Measurements from ENCODE around the gene CTSO. TPM values are rescaled to one million over a fixed set of nuclear protein-coding genes. Genes with fewer than 3 reads are reported as not detected.
"Not testable (repeated sequence)": the region's sequence is repeated elsewhere in the genome, so short reads cannot be mapped to it uniquely, and the experiment has no call there.

CTSO gene
- total RNA-seq, 1 experiment from 2014 or later: 5.0 TPM

DNA sequence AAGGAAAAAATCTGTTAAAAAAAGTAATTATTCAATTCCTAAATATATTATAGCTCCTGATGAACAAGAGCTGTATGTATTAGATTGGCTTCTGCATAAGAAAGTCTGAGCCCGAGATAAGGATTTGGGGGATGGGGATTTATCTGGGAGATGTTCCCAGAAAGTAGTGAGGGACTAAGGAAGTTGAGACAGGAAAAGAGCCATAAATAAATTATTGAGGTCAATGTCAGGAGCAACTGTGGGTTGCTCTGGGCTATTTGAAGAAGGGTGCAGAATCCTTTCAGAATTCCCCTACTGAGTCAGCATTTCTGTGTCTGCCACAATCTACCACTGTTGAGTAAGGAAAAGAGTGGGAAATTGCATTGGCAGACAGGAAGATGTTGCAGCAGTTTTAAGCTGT, 53.3 kb downstream of the CTSO start:
- intact Hi-C loops (cut with micrococcal nuclease; ENCODE audit: unreplicated experiment): no loop called here
- Histone ChIP-seq H3K4me3 (no peak overlapping the region), H3F3A (ENCODE audit: insufficient read depth, low read depth) (no peaks in the 10 kb centered on the region), H3K27me3 (ENCODE audit: insufficient read depth, low read depth) (no peaks in the 10 kb centered on the region), H2AFZ (no peak overlapping the region), H4K20me1 (ENCODE audit: insufficient read depth) (no peaks in the 10 kb centered on the region), H3K36me3 (ENCODE audit: low read depth) (no peaks in the 10 kb centered on the region), H3K9me2 (ENCODE audit: insufficient read depth) (no peaks in the 10 kb centered on the region), H3K27ac (no peak overlapping the region), H3K4me2 (no peak overlapping the region), H3K4me1 (replicated peaks; ENCODE audit: insufficient read depth) (no peaks in the 10 kb centered on the region), H3K79me2 (ENCODE audit: low read depth) (no peaks in the 10 kb centered on the region), H3K9me3 (ENCODE audit: insufficient read depth, low read depth) (no peaks in the 10 kb centered on the region)
- POLR2A ChIA-PET (ENCODE audit: unreplicated experiment): interaction anchor here (0.7 kb wide), 1 partner anchor 162 kb away, joined by 3 read pairs; no protein-coding TSS in a partner anchor
- no TSS peak for BruUV-seq (replicated peaks)
- DNase-seq: no peak
- CTCF ChIA-PET: no interaction called here
- TF ChIP-seq, protein P1, sequence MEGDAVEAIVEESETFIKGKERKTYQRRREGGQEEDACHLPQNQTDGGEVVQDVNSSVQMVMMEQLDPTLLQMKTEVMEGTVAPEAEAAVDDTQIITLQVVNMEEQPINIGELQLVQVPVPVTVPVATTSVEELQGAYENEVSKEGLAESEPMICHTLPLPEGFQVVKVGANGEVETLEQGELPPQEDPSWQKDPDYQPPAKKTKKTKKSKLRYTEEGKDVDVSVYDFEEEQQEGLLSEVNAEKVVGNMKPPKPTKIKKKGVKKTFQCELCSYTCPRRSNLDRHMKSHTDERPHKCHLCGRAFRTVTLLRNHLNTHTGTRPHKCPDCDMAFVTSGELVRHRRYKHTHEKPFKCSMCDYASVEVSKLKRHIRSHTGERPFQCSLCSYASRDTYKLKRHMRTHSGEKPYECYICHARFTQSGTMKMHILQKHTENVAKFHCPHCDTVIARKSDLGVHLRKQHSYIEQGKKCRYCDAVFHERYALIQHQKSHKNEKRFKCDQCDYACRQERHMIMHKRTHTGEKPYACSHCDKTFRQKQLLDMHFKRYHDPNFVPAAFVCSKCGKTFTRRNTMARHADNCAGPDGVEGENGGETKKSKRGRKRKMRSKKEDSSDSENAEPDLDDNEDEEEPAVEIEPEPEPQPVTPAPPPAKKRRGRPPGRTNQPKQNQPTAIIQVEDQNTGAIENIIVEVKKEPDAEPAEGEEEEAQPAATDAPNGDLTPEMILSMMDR (conservative IDR thresholded peaks at IDR 0.05): no peak
- no peak for TF ChIP-seq EZH2 (IDR thresholded peaks at IDR 0.05; ENCODE audit: low read depth)

DNA sequence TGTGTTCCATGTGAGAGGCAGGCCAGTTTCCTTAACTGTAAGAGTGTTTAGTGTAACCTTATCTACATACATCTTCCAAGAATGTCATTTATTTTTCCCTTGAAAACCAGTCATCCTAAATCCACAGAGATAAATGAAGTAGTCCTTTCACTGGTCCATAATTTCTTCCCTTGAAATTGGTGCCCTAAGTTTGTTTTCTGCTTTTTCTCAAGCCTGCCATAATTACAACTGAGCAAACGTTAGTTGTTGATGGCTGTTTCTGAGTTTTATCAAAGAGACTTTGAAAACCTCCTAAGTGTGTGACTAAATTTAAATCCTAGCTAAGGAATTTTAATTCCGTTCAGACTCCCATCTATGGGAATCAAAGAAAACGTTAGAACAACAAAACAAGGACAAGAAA, 53.8 kb downstream of the CTSO start:
- Histone ChIP-seq H3F3A (ENCODE audit: insufficient read depth, low read depth) (no peaks in the 10 kb centered on the region), H3K9me3 (ENCODE audit: insufficient read depth, low read depth) (no peaks in the 10 kb centered on the region), H4K20me1 (ENCODE audit: insufficient read depth) (no peaks in the 10 kb centered on the region), H3K4me3 (no peak overlapping the region), H3K4me1 (replicated peaks; ENCODE audit: insufficient read depth) (no peaks in the 10 kb centered on the region), H3K36me3 (ENCODE audit: low read depth) (no peaks in the 10 kb centered on the region), H3K4me2 (no peak overlapping the region), H2AFZ (no peak overlapping the region), H3K9me2 (ENCODE audit: insufficient read depth) (no peaks in the 10 kb centered on the region), H3K27ac (no peak overlapping the region), H3K79me2 (ENCODE audit: low read depth) (no peaks in the 10 kb centered on the region), H3K27me3 (ENCODE audit: insufficient read depth, low read depth) (no peaks in the 10 kb centered on the region)
- CTCF ChIA-PET: no interaction called here
- POLR2A ChIA-PET (ENCODE audit: unreplicated experiment): interaction anchor here (0.7 kb wide), 1 partner anchor 162 kb away, joined by 3 read pairs; no protein-coding TSS in a partner anchor
- intact Hi-C loops (cut with micrococcal nuclease; ENCODE audit: unreplicated experiment): no loop called here
- TF ChIP-seq EZH2 (IDR thresholded peaks at IDR 0.05; ENCODE audit: low read depth): no peak
- TF ChIP-seq, protein P1 (conservative IDR thresholded peaks at IDR 0.05): no peak
- DNase-seq: no peak
- no TSS peak for BruUV-seq (replicated peaks)

DNA sequence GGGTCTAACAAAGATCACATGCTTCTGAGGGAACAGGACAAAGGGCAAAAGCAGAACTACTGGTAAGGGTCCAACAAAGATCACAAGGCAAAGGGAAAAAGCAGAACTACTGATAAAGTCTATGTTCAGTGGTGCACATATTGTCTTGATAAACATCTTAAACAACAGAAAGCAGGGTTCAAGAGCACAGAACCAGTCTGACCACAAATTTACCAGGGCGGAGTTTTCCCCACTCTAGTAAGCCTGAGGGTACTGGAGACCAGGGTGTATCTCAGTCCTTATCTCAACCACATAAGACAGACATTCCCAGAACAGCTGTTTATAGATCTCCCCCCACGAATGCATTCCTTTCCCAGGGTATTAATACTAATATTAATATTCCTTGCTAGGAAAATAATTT, 55.3 kb downstream of the CTSO start:
- H3K27ac ChIP-seq; DNase-seq; H3K9me3 ChIP-seq (ENCODE audit: insufficient read depth, low read depth); H3K79me2 ChIP-seq (ENCODE audit: low read depth); H4K20me1 ChIP-seq (ENCODE audit: insufficient read depth); H3F3A ChIP-seq (ENCODE audit: insufficient read depth, low read depth); BruUV-seq (replicated peaks); CTCF ChIA-PET; H3K36me3 ChIP-seq (ENCODE audit: low read depth); intact Hi-C loops (cut with micrococcal nuclease; ENCODE audit: unreplicated experiment); H3K4me1 ChIP-seq (replicated peaks; ENCODE audit: insufficient read depth); H3K4me2 ChIP-seq; H3K9me2 ChIP-seq (ENCODE audit: insufficient read depth); POLR2A ChIA-PET (ENCODE audit: unreplicated experiment); H3K27me3 ChIP-seq (ENCODE audit: insufficient read depth, low read depth); H3K4me3 ChIP-seq; H2AFZ ChIP-seq: not testable (repeated sequence)

DNA sequence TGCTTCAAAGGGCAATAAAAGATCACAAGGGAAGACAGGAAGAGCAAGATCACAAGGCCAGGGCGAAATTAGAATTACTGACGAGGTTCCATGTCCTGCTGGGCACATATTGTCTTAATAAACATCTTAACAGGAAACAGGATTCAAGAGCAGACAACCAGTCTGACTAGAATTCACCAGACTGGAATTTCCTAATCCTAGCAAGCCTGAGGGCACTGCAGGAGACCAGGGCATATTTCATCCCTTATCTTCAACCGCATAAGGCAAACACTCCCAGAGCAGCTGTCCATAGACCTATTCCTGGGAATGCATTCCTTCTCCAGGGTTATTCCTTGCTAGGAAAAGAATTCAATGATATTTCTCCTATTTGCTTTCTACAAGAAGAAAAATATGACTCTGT, 62.6 kb downstream of the CTSO start:
- Histone ChIP-seq H3K9me2 (ENCODE audit: insufficient read depth) (no peaks in the 10 kb centered on the region), H3K4me3 (no peak overlapping the region), H3K4me2 (no peak overlapping the region), H3K9me3 (ENCODE audit: insufficient read depth, low read depth) (no peaks in the 10 kb centered on the region), H2AFZ (no peak overlapping the region), H3K36me3 (ENCODE audit: low read depth) (no peaks in the 10 kb centered on the region), H4K20me1 (ENCODE audit: insufficient read depth) (no peaks in the 10 kb centered on the region), H3K79me2 (ENCODE audit: low read depth) (no peaks in the 10 kb centered on the region), H3K4me1 (replicated peaks; ENCODE audit: insufficient read depth) (no peaks in the 10 kb centered on the region), H3K27me3 (ENCODE audit: insufficient read depth, low read depth) (no peaks in the 10 kb centered on the region), H3K27ac (no peak overlapping the region), H3F3A (ENCODE audit: insufficient read depth, low read depth) (no peaks in the 10 kb centered on the region)
- intact Hi-C loops (cut with micrococcal nuclease; ENCODE audit: unreplicated experiment): no loop called here
- POLR2A ChIA-PET (ENCODE audit: unreplicated experiment): no interaction called here
- DNase-seq: no peak
- no peak for TF ChIP-seq EZH2 (IDR thresholded peaks at IDR 0.05; ENCODE audit: low read depth)
- TF ChIP-seq, protein P1 (conservative IDR thresholded peaks at IDR 0.05): no peak
- no TSS peak for BruUV-seq (replicated peaks)
- CTCF ChIA-PET: no interaction called here

Data from PC-9 (cell line).